ENCODE measurements around the gene TNK1.

- no peak for TF ChIP-seq REST (IDR thresholded peaks at IDR 0.05; ENCODE audit: insufficient replicate concordance, low read depth)
- TF ChIP-seq, protein P1, sequence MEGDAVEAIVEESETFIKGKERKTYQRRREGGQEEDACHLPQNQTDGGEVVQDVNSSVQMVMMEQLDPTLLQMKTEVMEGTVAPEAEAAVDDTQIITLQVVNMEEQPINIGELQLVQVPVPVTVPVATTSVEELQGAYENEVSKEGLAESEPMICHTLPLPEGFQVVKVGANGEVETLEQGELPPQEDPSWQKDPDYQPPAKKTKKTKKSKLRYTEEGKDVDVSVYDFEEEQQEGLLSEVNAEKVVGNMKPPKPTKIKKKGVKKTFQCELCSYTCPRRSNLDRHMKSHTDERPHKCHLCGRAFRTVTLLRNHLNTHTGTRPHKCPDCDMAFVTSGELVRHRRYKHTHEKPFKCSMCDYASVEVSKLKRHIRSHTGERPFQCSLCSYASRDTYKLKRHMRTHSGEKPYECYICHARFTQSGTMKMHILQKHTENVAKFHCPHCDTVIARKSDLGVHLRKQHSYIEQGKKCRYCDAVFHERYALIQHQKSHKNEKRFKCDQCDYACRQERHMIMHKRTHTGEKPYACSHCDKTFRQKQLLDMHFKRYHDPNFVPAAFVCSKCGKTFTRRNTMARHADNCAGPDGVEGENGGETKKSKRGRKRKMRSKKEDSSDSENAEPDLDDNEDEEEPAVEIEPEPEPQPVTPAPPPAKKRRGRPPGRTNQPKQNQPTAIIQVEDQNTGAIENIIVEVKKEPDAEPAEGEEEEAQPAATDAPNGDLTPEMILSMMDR (IDR thresholded peaks at IDR 0.05; ENCODE audit: insufficient read depth, low read length), result no peak
- no peak for TF ChIP-seq POLR2AphosphoS5 (IDR thresholded peaks at IDR 0.05; ENCODE audit: low read depth)
Observed at GRCh38 chr17:7421186-7421585, 40.3 kb downstream of the TNK1 start.

Data from HL-60 (cell line).